Right lobe of liver (tissue), 6 donors: Measurements from ENCODE around the gene NR3C2. TPM values are rescaled to one million over a fixed set of nuclear protein-coding genes. Genes with fewer than 3 reads are reported as not detected.

Experiments
- ATAC-seq, 4 donors: fragments of 200-7000 bp; cut with Tn5 transposase; one replicate each; pipeline ENCODE4 v1.9.1; 2020; ENCODE audit warnings: mild to moderate bottlenecking in 4 of 4, moderate library complexity in 4 of 4
- DNase-seq, 3 donors: peaks; one replicate each; pipeline ENCODE4 v3.0.0-alpha.2; 2020
- H3K27ac ChIP-seq, 3 donors: fragments of 200-600 bp; one replicate each; pipeline ENCODE4 v1.8.0; 2022
- H3K27me3 ChIP-seq, 2 donors: fragments of 200-600 bp; one replicate each; pipeline ENCODE4 v1.8.0; 2022
- H3K36me3 ChIP-seq, 4 donors: fragments of 200-600 bp; sonication (generic) in 1 of 4; one replicate each; pipeline versions ENCODE4 v1.5.1 to v1.8.0; 2017 to 2022; ENCODE audit warnings: control low read depth in 1 of 4
- H3K4me1 ChIP-seq, 4 donors: fragments of 200-600 bp; sonication (generic) in 1 of 4; one replicate each; pipeline versions ENCODE4 v1.5.1 to v1.8.0; 2017 to 2022; ENCODE audit warnings: control low read depth in 1 of 4
- H3K4me3 ChIP-seq, 3 donors: fragments of 200-600 bp; one replicate each; pipeline ENCODE4 v1.8.0; 2022
- H3K9me3 ChIP-seq, 4 donors: fragments of 200-600 bp; sonication (generic) in 1 of 4; one replicate each; pipeline versions ENCODE4 v1.5.1 to v1.8.0; 2017 to 2022; ENCODE audit warnings: control low read depth in 1 of 4
- POLR2A ChIP-seq: fragments of 450-650 bp; IDR thresholded peaks from one replicate; pipeline ENCODE4 v1.6.1; 2017; ENCODE audit warnings: antibody characterized with exemption, mild to moderate bottlenecking
- WGBS: methylation state at CpG from one replicate; pipeline ENCODE4 v1.1.6; 2018; ENCODE audit warnings: low coverage, low lambda C conversion rate; ENCODE audit not compliant: insufficient coverage; ENCODE audit errors: missing lambda C conversion rate; 5-methylcytosine and 5-hydroxymethylcytosine counted together
- intact Hi-C, 2 donors: fragments of 100-400 bp; cut with DNase I; formaldehyde crosslinking; loops; one replicate each; pipeline versions ENCODE4 v1.11.2 to v1.14.1; 2022
- total RNA-seq, 6 experiments: library from RNA; depleted of rRNA in 2 of 6; stranded (reverse); fragments of >200 nt in 2 of 6; fragmentation: NEBNext Ultra II Directional in 3 of 6; extraction: Animal tissue kit (Norgen Biotek cat#: 25700) in 3 of 6; gene quantifications; one replicate each; pipeline versions ENCODE4 v1.1.0 to v1.2.4, GENCODE V29; 2016 to 2023
- TF ChIP-seq, protein P1 (sequence below), 4 donors: fragments of 200-600 bp in 3 of 4; fragments of 450-650 bp in 1 of 4; IDR thresholded peaks; one replicate each; pipeline versions ENCODE4 v1.5.1 to v1.8.0; 2016 to 2022; ENCODE audit warnings: antibody characterized with exemption in 4 of 4, mild to moderate bottlenecking in 2 of 4
- donor health status: DM: no; HTN: yes; CAD: no.
- donor health status: DM: no; HTN: no; CAD: no.
- donor health status: DM: no; HTN: no; CAD: no.
- donor health status: DM: no; HTN: yes; CAD: no.
- donor health status: DM: no; HTN: yes; CAD: no.

NR3C2 gene
- total RNA-seq, 6 experiments from 2014 or later: 4.8 to 15.9 (median 8.9) TPM

DNA sequence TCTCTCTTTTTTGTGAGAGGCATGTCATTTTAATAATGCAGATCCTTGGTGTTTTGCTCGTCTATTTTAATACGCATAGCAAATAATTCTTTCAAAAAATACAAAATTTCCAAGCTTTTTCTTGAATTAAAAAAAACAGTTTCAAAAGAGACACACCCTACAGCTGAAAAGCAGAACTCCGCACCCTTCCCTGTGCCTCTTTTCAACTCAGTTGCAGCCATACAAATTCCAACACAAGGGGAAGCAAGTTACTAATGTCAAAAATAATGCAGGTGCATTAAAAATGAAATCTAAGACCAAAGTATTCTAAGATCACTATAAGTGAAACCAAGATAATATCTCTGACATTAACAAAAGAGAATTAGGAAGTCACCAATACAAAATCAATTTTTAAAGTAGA is 66.6 kb downstream of the NR3C2 start:
- H3K36me3 ChIP-seq: no peaks in the 10 kb centered on the region
- DNase-seq: no peak
- no peaks in the 10 kb centered on the region for H3K4me1 ChIP-seq
- no peaks in the 10 kb centered on the region for H3K9me3 ChIP-seq
- no peak overlapping the region for H3K4me3 ChIP-seq
- no peak for ATAC-seq
- WGBS: 65% methylated on average over 3 of the region's 3 CpGs
- no peak overlapping the region for H3K27ac ChIP-seq
- intact Hi-C loops: no loop called here
- no peaks in the 10 kb centered on the region for H3K27me3 ChIP-seq
- TF ChIP-seq, protein P1, sequence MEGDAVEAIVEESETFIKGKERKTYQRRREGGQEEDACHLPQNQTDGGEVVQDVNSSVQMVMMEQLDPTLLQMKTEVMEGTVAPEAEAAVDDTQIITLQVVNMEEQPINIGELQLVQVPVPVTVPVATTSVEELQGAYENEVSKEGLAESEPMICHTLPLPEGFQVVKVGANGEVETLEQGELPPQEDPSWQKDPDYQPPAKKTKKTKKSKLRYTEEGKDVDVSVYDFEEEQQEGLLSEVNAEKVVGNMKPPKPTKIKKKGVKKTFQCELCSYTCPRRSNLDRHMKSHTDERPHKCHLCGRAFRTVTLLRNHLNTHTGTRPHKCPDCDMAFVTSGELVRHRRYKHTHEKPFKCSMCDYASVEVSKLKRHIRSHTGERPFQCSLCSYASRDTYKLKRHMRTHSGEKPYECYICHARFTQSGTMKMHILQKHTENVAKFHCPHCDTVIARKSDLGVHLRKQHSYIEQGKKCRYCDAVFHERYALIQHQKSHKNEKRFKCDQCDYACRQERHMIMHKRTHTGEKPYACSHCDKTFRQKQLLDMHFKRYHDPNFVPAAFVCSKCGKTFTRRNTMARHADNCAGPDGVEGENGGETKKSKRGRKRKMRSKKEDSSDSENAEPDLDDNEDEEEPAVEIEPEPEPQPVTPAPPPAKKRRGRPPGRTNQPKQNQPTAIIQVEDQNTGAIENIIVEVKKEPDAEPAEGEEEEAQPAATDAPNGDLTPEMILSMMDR (IDR thresholded peaks at IDR 0.05): no peak
- TF ChIP-seq POLR2A: no peak

GRCh38 chr4:148373093-148373492 is 69.1 kb downstream of the NR3C2 start:
- DNase-seq: no peak
- H3K27ac ChIP-seq: no peak overlapping the region
- no peak overlapping the region for H3K4me3 ChIP-seq
- intact Hi-C loops: no loop called here
- no peaks in the 10 kb centered on the region for H3K36me3 ChIP-seq
- TF ChIP-seq, protein P1 (IDR thresholded peaks at IDR 0.05): no peak
- no peak for TF ChIP-seq POLR2A
- WGBS: 30% methylated on average over 1 of the region's 1 CpG
- H3K4me1 ChIP-seq: no peaks in the 10 kb centered on the region
- H3K27me3 ChIP-seq: no peaks in the 10 kb centered on the region
- ATAC-seq: no peak
- no peaks in the 10 kb centered on the region for H3K9me3 ChIP-seq

- Histone ChIP-seq H3K27me3 (no peaks in the 10 kb centered on the region), H3K36me3 (no peaks in the 10 kb centered on the region), H3K9me3 (no peaks in the 10 kb centered on the region), H3K4me3 (no peak overlapping the region), H3K4me1 (no peaks in the 10 kb centered on the region), H3K27ac (no peak overlapping the region)
- intact Hi-C loops: no loop called here
- TF ChIP-seq, protein P1 (IDR thresholded peaks at IDR 0.05): no peak
- no peak for TF ChIP-seq POLR2A
- 80% methylated on average over 2 of the region's 3 CpGs for WGBS
- ATAC-seq (no peak), DNase-seq (no peak)
Measured at GRCh38 chr4:148369919-148370318, 72.3 kb downstream of the NR3C2 start.

- WGBS: 97% methylated on average over 4 of the region's 4 CpGs
- no peak for DNase-seq
- Histone ChIP-seq H3K27me3 (no peaks in the 10 kb centered on the region), H3K4me3 (no peak overlapping the region), H3K36me3 (no peaks in the 10 kb centered on the region), H3K27ac (no peak overlapping the region), H3K4me1 (no peaks in the 10 kb centered on the region), H3K9me3 (no peaks in the 10 kb centered on the region)
- intact Hi-C loops: no loop called here
- no peak for ATAC-seq
- no peak for TF ChIP-seq POLR2A
- TF ChIP-seq, protein P1 (IDR thresholded peaks at IDR 0.05): no peak
Measured at GRCh38 chr4:148367756-148368155, 74.5 kb downstream of the NR3C2 start.

GRCh38 chr4:148366251-148366650 is 76.0 kb downstream of the NR3C2 start:
- H3K27me3 ChIP-seq: no peaks in the 10 kb centered on the region
- ATAC-seq: no peak
- intact Hi-C loops: no loop called here
- H3K9me3 ChIP-seq: no peaks in the 10 kb centered on the region
- TF ChIP-seq, protein P1 (IDR thresholded peaks at IDR 0.05): no peak
- no peak for TF ChIP-seq POLR2A
- no peak overlapping the region for H3K27ac ChIP-seq
- H3K4me1 ChIP-seq: no peaks in the 10 kb centered on the region
- no peak overlapping the region for H3K4me3 ChIP-seq
- no peaks in the 10 kb centered on the region for H3K36me3 ChIP-seq
- no peak for DNase-seq
